Measurements from ENCODE around the gene SGSM2. TPM values are rescaled to one million over a fixed set of nuclear protein-coding genes. Genes with fewer than 3 reads are reported as not detected.

Gene SGSM2
- total and polyA plus RNA-seq, 5 donors from 2014 or later, result 5.6 to 107 (median 5.9) TPM

DNA sequence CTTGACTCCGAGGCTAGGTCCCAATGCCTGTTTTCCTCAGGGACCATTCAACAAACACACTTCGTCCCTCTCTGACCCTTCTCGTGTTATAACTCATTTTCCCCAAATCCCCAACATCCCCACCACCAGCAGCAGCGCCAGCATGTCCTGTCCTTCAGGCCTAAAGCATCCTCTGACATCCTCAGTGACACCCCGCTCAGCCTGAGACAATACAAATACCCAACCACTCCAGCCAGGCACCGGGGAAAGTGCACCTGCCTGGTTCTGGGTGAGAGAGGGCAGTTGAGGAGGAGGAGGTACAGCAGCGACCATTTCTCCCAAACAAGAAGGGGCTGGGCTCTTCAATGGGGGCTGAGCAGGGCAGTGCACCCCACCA, 58.9 kb downstream of the SGSM2 start:
- Histone ChIP-seq H3K9me3 (ENCODE audit: control insufficient read depth in 2 of 2, low read length in 2 of 2) (no peaks in the 10 kb centered on the region), H3K36me3 (ENCODE audit: control insufficient read depth, insufficient read depth, low read length) (no peaks in the 10 kb centered on the region), H3K4me1 (ENCODE audit: control insufficient read depth, insufficient read depth, low read length, poor library complexity, severe bottlenecking) (peaks cover 69% of the 10 kb centered on the region), H3K27me3 (ENCODE audit: control insufficient read depth, insufficient read depth, low read length) (no peaks in the 10 kb centered on the region), H3K27ac (ENCODE audit: insufficient read depth, low read length, poor library complexity, severe bottlenecking) (peak overlapping the region; percentile 60), H3K4me3 (ENCODE audit: low read depth, low read length) (no peak overlapping the region)
- peak overlapping the region in 2 of 3 donors; percentile 38 to 79 for H3K27ac Mint-ChIP-seq
- H3K4me3 Mint-ChIP-seq, result peak overlapping the region; percentile 63 to 86 (median 70)
- ATAC-seq (ENCODE audit: low read depth in 2 of 2) (no peak), DNase-seq (no peak)
- no peaks in the 10 kb centered on the region for H3K36me3 Mint-ChIP-seq
- peaks cover 15% of the 10 kb centered on the region for H3K27me3 Mint-ChIP-seq
- peaks cover 5 to 55% (median 25%) of the 10 kb centered on the region in 4 donors for H3K4me1 Mint-ChIP-seq
- peaks cover 0 to 4% (median 0%) of the 10 kb centered on the region in 7 donors for H3K9me3 Mint-ChIP-seq

- H3K4me3 ChIP-seq (ENCODE audit: low read depth, low read length), result no peak overlapping the region
- peak overlapping the region; percentile 66 to 99 (median 75) for H3K4me3 Mint-ChIP-seq
These were observed 59.4 kb downstream of the SGSM2 start for GRCh38 chr17:2396568-2397246.

GRCh38 chr17:2397247-2398171, 60.2 kb downstream of the SGSM2 start:
- H3K36me3 Mint-ChIP-seq, result no peaks in the 10 kb centered on the region
- Histone ChIP-seq H3K27ac (ENCODE audit: insufficient read depth, low read length, poor library complexity, severe bottlenecking) (peak overlapping the region; percentile 98), H3K9me3 (ENCODE audit: control insufficient read depth in 2 of 2, low read length in 2 of 2) (no peaks in the 10 kb centered on the region), H3K4me3 (ENCODE audit: low read depth, low read length) (no peak overlapping the region), H3K36me3 (ENCODE audit: control insufficient read depth, insufficient read depth, low read length) (no peaks in the 10 kb centered on the region), H3K27me3 (ENCODE audit: control insufficient read depth, insufficient read depth, low read length) (no peaks in the 10 kb centered on the region), H3K4me1 (ENCODE audit: control insufficient read depth, insufficient read depth, low read length, poor library complexity, severe bottlenecking) (peaks cover 60% of the 10 kb centered on the region)
- DNase-seq (no peak), ATAC-seq (ENCODE audit: low read depth in 2 of 2) (no peak)
- peaks cover 0 to 1% (median 0%) of the 10 kb centered on the region in 7 donors for H3K9me3 Mint-ChIP-seq
- peaks cover 15% of the 10 kb centered on the region for H3K27me3 Mint-ChIP-seq
- H3K4me3 Mint-ChIP-seq, result peak overlapping the region; percentile 66 to 99 (median 72)
- peak overlapping the region; percentile 20 to 99 (median 83) for H3K27ac Mint-ChIP-seq
- peaks cover 0 to 53% (median 21%) of the 10 kb centered on the region in 4 donors for H3K4me1 Mint-ChIP-seq

More at GRCh38 chr17:2396568-2397246, 59.4 kb downstream of the SGSM2 start:
- Histone ChIP-seq H3K27ac (ENCODE audit: insufficient read depth, low read length, poor library complexity, severe bottlenecking) (peak overlapping the region; percentile 60), H3K9me3 (ENCODE audit: control insufficient read depth in 2 of 2, low read length in 2 of 2) (no peaks in the 10 kb centered on the region), H3K36me3 (ENCODE audit: control insufficient read depth, insufficient read depth, low read length) (no peaks in the 10 kb centered on the region), H3K4me1 (ENCODE audit: control insufficient read depth, insufficient read depth, low read length, poor library complexity, severe bottlenecking) (peaks cover 63% of the 10 kb centered on the region), H3K27me3 (ENCODE audit: control insufficient read depth, insufficient read depth, low read length) (no peaks in the 10 kb centered on the region)
- H3K27ac Mint-ChIP-seq, result peak overlapping the region in 2 of 3 donors; percentile 83 to 99
- ATAC-seq (ENCODE audit: low read depth in 2 of 2), result no peak
- H3K9me3 Mint-ChIP-seq, result peaks cover 0 to 4% (median 0%) of the 10 kb centered on the region in 7 donors
- DNase-seq, result peak; percentile 35 to 73 (median 37)
- peaks cover 20% of the 10 kb centered on the region for H3K27me3 Mint-ChIP-seq
- no peaks in the 10 kb centered on the region for H3K36me3 Mint-ChIP-seq
- peaks cover 5 to 55% (median 25%) of the 10 kb centered on the region in 4 donors for H3K4me1 Mint-ChIP-seq

DNA sequence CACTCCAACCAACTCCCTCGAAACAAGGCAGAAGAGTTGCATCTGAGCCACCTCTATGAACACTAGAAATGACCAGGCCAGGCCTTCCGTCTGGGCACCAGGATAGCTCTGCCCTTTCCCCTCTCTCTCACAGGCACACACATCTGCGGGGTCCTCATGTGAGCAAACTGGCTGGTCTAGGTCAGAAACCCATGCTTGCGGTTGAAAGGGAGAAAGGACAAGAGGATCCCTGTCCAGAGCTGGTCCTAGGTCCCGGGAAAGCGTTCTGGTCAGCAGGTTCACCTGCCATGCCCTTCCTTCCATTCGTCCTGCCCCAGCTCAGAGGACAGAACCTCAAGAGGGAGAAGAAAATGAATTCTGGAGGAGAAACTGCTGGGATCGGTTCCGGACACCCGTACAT, 60.9 kb downstream of the SGSM2 start:
- Mint-ChIP-seq H3K9me3 (peaks cover 0 to 1% (median 0%) of the 10 kb centered on the region in 7 donors), H3K27me3 (peaks cover 12% of the 10 kb centered on the region), H3K27ac (peak overlapping the region; percentile 67 to 99 (median 71)), H3K4me1 (peaks cover 0 to 59% (median 21%) of the 10 kb centered on the region in 4 donors), H3K36me3 (no peaks in the 10 kb centered on the region), H3K4me3 (peak overlapping the region; percentile 66 to 99 (median 72))
- Histone ChIP-seq H3K9me3 (ENCODE audit: control insufficient read depth in 2 of 2, low read length in 2 of 2) (no peaks in the 10 kb centered on the region), H3K36me3 (ENCODE audit: control insufficient read depth, insufficient read depth, low read length) (no peaks in the 10 kb centered on the region), H3K27me3 (ENCODE audit: control insufficient read depth, insufficient read depth, low read length) (no peaks in the 10 kb centered on the region), H3K4me1 (ENCODE audit: control insufficient read depth, insufficient read depth, low read length, poor library complexity, severe bottlenecking) (peaks cover 64% of the 10 kb centered on the region), H3K27ac (ENCODE audit: insufficient read depth, low read length, poor library complexity, severe bottlenecking) (peak overlapping the region; percentile 98), H3K4me3 (ENCODE audit: low read depth, low read length) (no peak overlapping the region)
- DNase-seq (no peak), ATAC-seq (ENCODE audit: low read depth in 2 of 2) (no peak)

DNA sequence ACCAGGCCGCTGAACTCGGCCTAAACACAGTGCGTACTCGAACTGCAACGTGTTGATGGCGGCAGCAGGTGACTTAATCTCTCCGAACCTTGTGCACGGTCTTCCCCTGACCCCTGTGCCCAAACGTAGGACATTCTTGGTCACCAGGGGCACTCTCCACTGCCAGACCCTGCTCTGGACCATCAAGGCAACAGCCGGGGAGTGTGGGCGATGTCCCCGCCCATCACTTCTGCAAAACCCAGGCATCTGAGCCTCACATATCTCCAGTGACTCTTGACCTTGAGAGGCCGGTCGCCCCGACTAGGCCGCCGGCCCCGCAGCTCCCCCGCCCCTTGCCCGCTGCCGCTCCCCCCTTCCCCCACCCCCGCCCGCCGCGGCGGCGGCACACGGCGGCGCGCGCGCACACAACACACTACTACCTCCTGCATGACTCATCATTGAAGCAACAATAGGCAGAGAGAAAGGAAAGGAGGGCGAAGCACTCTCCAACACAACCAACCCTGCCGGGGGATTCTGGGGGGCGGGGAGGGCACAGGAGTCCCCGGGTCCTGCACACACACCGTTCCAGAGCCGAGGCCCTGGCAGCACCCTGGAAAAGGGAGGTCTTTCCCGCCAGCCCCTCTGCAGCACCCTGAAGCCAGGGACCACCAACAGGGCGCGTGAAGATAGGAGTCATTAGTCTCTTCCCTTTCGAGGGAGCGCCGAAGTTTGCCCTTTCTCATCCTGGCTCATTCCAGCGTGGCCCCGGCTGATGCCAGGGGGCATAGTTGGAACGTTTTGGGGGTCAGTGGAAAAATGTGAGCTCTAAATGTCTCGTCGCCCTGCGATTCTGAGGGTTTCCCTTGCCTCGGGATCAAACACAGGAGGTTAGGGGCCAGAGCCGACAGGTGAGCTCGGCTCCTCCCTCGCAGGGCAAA, 61.6 kb downstream of the SGSM2 start:
- Histone ChIP-seq H3K27ac (ENCODE audit: insufficient read depth, low read length, poor library complexity, severe bottlenecking) (peak overlapping the region; percentile 98), H3K27me3 (ENCODE audit: control insufficient read depth, insufficient read depth, low read length) (no peaks in the 10 kb centered on the region), H3K9me3 (ENCODE audit: control insufficient read depth in 2 of 2, low read length in 2 of 2) (no peaks in the 10 kb centered on the region), H3K4me1 (ENCODE audit: control insufficient read depth, insufficient read depth, low read length, poor library complexity, severe bottlenecking) (peaks cover 63% of the 10 kb centered on the region), H3K4me3 (ENCODE audit: low read depth, low read length) (peak overlapping the region; percentile 62), H3K36me3 (ENCODE audit: control insufficient read depth, insufficient read depth, low read length) (no peaks in the 10 kb centered on the region)
- H3K4me3 Mint-ChIP-seq, result peak overlapping the region; percentile 86 to 99 (median 96)
- ATAC-seq (ENCODE audit: low read depth in 2 of 2), result peak in 1 of 2 donors; percentile 9
- peak; percentile 50 to 78 (median 58) for DNase-seq
- no peaks in the 10 kb centered on the region for H3K36me3 Mint-ChIP-seq
- peaks cover 0 to 1% (median 0%) of the 10 kb centered on the region in 7 donors for H3K9me3 Mint-ChIP-seq
- peaks cover 9% of the 10 kb centered on the region for H3K27me3 Mint-ChIP-seq
- peak overlapping the region; percentile 95 to 99 (median 96) for H3K27ac Mint-ChIP-seq
- H3K4me1 Mint-ChIP-seq, result peaks cover 0 to 57% (median 19%) of the 10 kb centered on the region in 4 donors

- peaks cover 9% of the 10 kb centered on the region for H3K27me3 Mint-ChIP-seq
- peaks cover 0 to 1% (median 0%) of the 10 kb centered on the region in 7 donors for H3K9me3 Mint-ChIP-seq
- H3K4me3 ChIP-seq (ENCODE audit: low read depth, low read length), result peak overlapping the region; percentile 68
- peak overlapping the region; percentile 99 to 100 (median 99) for H3K27ac Mint-ChIP-seq
- peak overlapping the region; percentile 98 for H3K27ac ChIP-seq (ENCODE audit: insufficient read depth, low read length, poor library complexity, severe bottlenecking)
- peaks cover 0 to 55% (median 19%) of the 10 kb centered on the region in 4 donors for H3K4me1 Mint-ChIP-seq
- peak overlapping the region; percentile 94 to 100 (median 99) for H3K4me3 Mint-ChIP-seq
- no peaks in the 10 kb centered on the region for H3K36me3 Mint-ChIP-seq
- ATAC-seq (ENCODE audit: low read depth in 2 of 2), result peak; percentile 49 to 52
- peaks cover 56% of the 10 kb centered on the region for H3K4me1 ChIP-seq (ENCODE audit: control insufficient read depth, insufficient read depth, low read length, poor library complexity, severe bottlenecking)
- peak; percentile 93 to 96 (median 93) for DNase-seq
- H3K27me3 ChIP-seq (ENCODE audit: control insufficient read depth, insufficient read depth, low read length), result no peaks in the 10 kb centered on the region
- H3K36me3 ChIP-seq (ENCODE audit: control insufficient read depth, insufficient read depth, low read length), result no peaks in the 10 kb centered on the region
- no peaks in the 10 kb centered on the region for H3K9me3 ChIP-seq (ENCODE audit: control insufficient read depth in 2 of 2, low read length in 2 of 2)
These were observed 62.5 kb downstream of the SGSM2 start for GRCh38 chr17:2399572-2400473.

Data from CD4-positive, CD25-positive, alpha-beta regulatory T cell (primary cell).